NB4 (cell line): ENCODE data around the gene NEK8.

Experiments
- CTCF ChIP-seq: IDR thresholded peaks from one replicate; pipeline ENCODE4 v1.5.1; 2012; ENCODE audit warnings: low read depth, low read length
- TF ChIP-seq, protein P1 (sequence below): IDR thresholded peaks from 2 replicates; pipeline ENCODE4 v1.6.1; 2011; ENCODE audit warnings: low read depth, low read length

DNA sequence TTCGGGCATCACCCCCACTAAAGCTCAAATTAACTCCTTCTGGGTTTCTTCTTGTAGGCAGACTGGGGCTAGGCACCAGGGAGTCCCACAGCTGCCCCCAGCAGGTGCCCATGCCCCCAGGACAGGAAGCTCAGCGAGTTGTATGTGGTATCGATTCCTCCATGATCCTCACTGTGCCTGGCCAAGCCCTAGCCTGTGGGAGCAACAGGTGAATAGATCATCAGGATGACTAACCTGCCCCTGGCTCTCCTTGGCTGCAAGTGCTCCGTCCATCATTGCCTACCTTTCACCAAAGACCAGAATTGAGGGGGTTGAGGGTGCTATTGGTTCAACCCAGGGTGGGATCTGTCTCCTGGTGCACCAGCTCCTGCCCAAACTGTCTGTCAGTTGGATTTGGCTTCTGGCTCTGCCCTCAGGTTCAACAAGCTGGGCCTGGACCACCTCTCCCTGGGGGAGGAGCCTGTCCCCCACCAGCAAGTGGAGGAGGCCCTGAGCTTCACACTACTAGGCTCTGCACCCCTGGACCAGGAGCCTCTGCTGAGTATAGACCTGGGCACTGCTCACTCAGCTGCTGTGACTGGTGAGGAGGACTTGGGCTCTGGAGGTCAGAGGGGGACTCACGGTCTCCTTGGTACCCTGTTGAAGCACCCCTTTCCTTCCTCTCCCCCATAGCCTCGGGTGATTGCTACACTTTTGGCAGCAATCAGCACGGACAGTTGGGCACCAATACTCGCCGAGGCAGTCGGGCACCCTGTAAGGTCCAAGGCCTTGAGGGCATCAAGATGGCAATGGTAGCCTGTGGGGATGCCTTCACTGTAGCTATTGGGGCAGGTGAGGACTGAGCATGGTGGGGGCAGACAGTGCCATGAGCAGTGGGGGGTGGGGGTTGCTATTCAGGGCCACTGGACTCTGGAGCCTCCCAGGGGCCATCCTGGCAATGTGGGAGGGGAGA lies 12.1 kb downstream of the NEK8 start:
- TF ChIP-seq, protein P1, sequence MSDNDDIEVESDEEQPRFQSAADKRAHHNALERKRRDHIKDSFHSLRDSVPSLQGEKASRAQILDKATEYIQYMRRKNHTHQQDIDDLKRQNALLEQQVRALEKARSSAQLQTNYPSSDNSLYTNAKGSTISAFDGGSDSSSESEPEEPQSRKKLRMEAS = no peak
- no peak for TF ChIP-seq CTCF
